Measurements from ENCODE around the gene DPH7. TPM values are rescaled to one million over a fixed set of nuclear protein-coding genes. Genes with fewer than 3 reads are reported as not detected.
A peak's percentile ranks its signal among the peaks of the same experiment; 100 is the strongest.
"Not testable (repeated sequence)": the region's sequence is repeated elsewhere in the genome, so short reads cannot be mapped to it uniquely, and the experiment has no call there.

Gene DPH7
- total RNA-seq = 10 to 100 TPM; 31.7 to 33.7 TPM

- Mint-ChIP-seq H3K9me3 (no peaks in the 10 kb centered on the region), H3K36me3 (peaks cover 15% of the 10 kb centered on the region), H3K27ac (peak within 1 kb of the TSS; percentile 74), H3K4me1 (peaks cover 26% of the 10 kb centered on the region), H3K4me3 (peak within 1 kb of the TSS; percentile 87), H3K27me3 (no peaks in the 10 kb centered on the region)
- DNase-seq = peak; percentile 97
These were observed at the start of gene DPH7 for GRCh38 chr9:137578518-137579258. DPH7 (minus strand) TSS chr9:137578925; CDS start chr9:137578777, 148 bp downstream.

- H3K4me3 Mint-ChIP-seq, H3K27ac Mint-ChIP-seq, H3K27me3 Mint-ChIP-seq, H3K9me3 Mint-ChIP-seq, DNase-seq: not testable (repeated sequence)
- H3K4me1 Mint-ChIP-seq = peaks cover 42% of the 10 kb centered on the region
- H3K36me3 Mint-ChIP-seq = peaks cover 29% of the 10 kb centered on the region
These were observed 48.7 kb upstream of the DPH7 start for GRCh38 chr9:137627406-137627805.

GRCh38 chr9:137626464-137626863, 47.7 kb upstream of the DPH7 start:
- DNase-seq = no peak
- H3K9me3 Mint-ChIP-seq = no peaks in the 10 kb centered on the region
- no peak overlapping the region for H3K4me3 Mint-ChIP-seq
- H3K36me3 Mint-ChIP-seq = peaks cover 29% of the 10 kb centered on the region
- H3K27ac Mint-ChIP-seq = no peak overlapping the region
- no peaks in the 10 kb centered on the region for H3K27me3 Mint-ChIP-seq
- peaks cover 39% of the 10 kb centered on the region for H3K4me1 Mint-ChIP-seq

GRCh38 chr9:137622211-137622610, 43.5 kb upstream of the DPH7 start:
- Mint-ChIP-seq H3K36me3 (peaks cover 32% of the 10 kb centered on the region), H3K4me3 (peak overlapping the region; percentile 33), H3K4me1 (peaks cover 36% of the 10 kb centered on the region)

GRCh38 chr9:137621131-137621757, 42.5 kb upstream of the DPH7 start:
- H3K4me1 Mint-ChIP-seq = peaks cover 38% of the 10 kb centered on the region
- H3K36me3 Mint-ChIP-seq = peaks cover 32% of the 10 kb centered on the region
- DNase-seq = no peak
- no peaks in the 10 kb centered on the region for H3K27me3 Mint-ChIP-seq
- H3K9me3 Mint-ChIP-seq = no peaks in the 10 kb centered on the region
- H3K27ac Mint-ChIP-seq = no peak overlapping the region
- peak overlapping the region; percentile 33 for H3K4me3 Mint-ChIP-seq

More at GRCh38 chr9:137622211-137622610, 43.5 kb upstream of the DPH7 start:
- not testable (repeated sequence) for DNase-seq, H3K27me3 Mint-ChIP-seq, H3K9me3 Mint-ChIP-seq, H3K27ac Mint-ChIP-seq

GRCh38 chr9:137620581-137620980, 41.9 kb upstream of the DPH7 start:
- no peak for DNase-seq
- no peak overlapping the region for H3K27ac Mint-ChIP-seq
- H3K4me3 Mint-ChIP-seq = peak overlapping the region; percentile 33
- no peaks in the 10 kb centered on the region for H3K9me3 Mint-ChIP-seq
- H3K27me3 Mint-ChIP-seq = no peaks in the 10 kb centered on the region
- peaks cover 32% of the 10 kb centered on the region for H3K36me3 Mint-ChIP-seq
- peaks cover 37% of the 10 kb centered on the region for H3K4me1 Mint-ChIP-seq

DNA sequence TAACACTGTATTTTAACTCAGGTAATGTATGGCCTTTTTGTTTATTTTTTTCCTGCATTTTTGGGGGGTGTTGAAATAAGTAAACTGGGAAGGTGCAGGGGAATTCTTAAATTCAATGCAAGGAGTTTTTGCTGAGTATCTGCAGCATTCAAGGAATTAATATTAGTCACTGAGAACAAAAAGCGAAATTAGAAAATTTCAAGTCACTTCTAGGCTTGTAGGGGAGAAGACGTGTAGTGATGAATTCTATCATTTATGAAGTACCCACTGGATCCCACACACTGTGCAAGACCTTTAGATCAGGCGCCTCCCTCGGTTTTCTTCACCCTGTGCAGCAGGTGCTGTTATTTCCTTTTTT, 41.3 kb upstream of the DPH7 start:
- Mint-ChIP-seq H3K4me3 (peak overlapping the region; percentile 88), H3K4me1 (peaks cover 33% of the 10 kb centered on the region), H3K27me3 (no peaks in the 10 kb centered on the region), H3K36me3 (peaks cover 28% of the 10 kb centered on the region), H3K27ac (peak overlapping the region; percentile 80), H3K9me3 (no peaks in the 10 kb centered on the region)
- DNase-seq = no peak

DNA sequence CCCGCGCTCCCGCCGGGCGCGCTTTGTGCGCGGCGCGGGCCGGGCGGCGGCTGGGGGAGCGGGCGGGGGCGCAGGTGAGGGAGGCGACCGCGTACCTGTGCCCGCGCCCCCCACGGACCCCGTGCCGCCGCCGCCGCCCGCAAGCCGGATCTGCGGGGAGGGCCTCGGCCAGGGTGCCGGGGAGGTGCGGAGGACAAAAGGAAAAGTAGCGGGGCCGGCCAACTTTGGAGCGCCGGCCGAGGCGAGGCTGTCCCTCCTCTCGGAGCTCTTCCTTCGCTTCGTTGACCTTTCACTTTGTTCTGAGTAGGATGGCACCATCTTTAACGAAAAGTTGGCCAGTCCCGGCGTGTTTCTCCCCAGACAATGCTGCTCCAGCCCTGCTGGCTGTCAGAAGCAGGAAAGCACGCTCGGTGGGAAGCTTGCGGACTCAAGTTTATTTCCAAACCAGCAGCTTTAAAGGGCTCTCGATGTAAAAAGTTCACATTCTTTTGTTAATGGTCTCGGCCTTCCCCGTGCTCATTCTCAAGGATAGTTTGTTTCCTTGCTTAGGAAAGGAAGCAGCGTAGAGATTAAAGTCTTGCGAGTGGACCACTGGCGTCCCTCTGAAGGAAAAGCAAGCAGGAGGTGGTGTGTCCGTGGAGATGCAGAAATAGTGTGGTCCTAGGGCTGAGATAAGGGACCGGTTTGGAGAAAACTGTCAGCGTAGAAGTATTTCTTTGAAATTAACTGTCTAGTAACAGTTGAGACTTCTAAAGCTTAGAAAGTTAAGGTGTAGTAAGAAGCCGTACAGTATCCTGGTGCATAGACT, 40.7 kb upstream of the DPH7 start:
- no peaks in the 10 kb centered on the region for H3K9me3 Mint-ChIP-seq
- H3K27ac Mint-ChIP-seq = peak overlapping the region; percentile 80
- DNase-seq = peak; percentile 34
- peaks cover 33% of the 10 kb centered on the region for H3K4me1 Mint-ChIP-seq
- peak overlapping the region; percentile 88 for H3K4me3 Mint-ChIP-seq
- H3K27me3 Mint-ChIP-seq = no peaks in the 10 kb centered on the region
- peaks cover 30% of the 10 kb centered on the region for H3K36me3 Mint-ChIP-seq

DNA sequence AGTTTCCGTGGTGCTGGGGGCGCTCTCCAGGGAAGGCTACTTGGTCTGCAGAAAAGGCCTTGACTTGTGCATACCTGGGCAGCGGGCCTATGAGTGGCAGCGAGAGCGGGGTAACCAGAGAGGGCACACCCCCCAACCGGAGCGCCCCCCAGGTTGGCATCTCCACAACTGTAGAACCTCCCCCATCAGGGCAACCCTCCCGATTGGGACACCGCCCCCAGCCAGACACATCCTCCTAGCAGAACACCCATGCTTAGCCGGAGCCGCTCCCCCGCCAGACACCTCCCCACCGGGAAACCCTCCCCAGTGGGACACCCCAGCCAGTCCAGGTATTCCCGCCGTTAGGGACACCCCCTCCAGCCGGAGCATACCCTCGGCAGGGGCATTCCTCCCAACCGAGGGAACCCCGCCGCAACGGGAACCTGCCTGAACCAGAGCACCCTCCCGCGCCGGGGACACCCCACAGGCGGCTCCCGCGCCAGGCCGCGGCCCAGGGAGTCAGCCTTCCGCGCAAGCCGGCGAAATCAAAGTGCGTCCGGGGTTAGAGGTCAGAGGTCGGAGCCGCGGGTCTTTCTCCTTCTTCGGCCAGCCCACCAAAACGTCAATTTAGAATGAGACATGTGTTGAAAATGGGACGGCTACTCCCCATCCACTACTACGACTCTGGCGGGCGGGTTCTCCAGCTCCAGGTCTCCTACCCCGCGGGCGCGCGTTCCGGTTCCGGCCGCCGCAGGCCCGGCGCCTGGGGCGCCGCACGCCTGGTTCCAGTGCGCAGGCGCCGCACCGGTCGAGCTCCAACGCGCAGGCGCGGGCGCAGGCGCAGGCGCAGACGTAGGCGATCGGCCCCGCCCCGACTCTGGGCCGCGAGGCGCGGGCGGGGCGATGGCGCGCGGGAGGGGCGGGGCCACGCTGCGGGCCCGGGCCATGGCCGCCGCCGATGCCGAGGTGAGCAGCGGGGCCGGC, 39.7 kb upstream of the DPH7 start, which contains the start of gene EHMT1:
Gene EHMT1, plus strand, starts transcription at position 901 of the 963 bp plus-strand sequence. Its CDS starts 24 bp downstream, at position 925.
- peaks cover 33% of the 10 kb centered on the region for H3K4me1 Mint-ChIP-seq
- peak within 1 kb of the TSS; percentile 92 for H3K27ac Mint-ChIP-seq
- H3K36me3 Mint-ChIP-seq = peaks cover 20% of the 10 kb centered on the region
- H3K9me3 Mint-ChIP-seq = no peaks in the 10 kb centered on the region
- peak within 1 kb of the TSS; percentile 91 for H3K4me3 Mint-ChIP-seq
- no peaks in the 10 kb centered on the region for H3K27me3 Mint-ChIP-seq
- peak; percentile 94 for DNase-seq

GRCh38 chr9:137615387-137615871, 36.7 kb upstream of the DPH7 start:
- no peak overlapping the region for H3K4me3 Mint-ChIP-seq
- no peaks in the 10 kb centered on the region for H3K9me3 Mint-ChIP-seq

DNA sequence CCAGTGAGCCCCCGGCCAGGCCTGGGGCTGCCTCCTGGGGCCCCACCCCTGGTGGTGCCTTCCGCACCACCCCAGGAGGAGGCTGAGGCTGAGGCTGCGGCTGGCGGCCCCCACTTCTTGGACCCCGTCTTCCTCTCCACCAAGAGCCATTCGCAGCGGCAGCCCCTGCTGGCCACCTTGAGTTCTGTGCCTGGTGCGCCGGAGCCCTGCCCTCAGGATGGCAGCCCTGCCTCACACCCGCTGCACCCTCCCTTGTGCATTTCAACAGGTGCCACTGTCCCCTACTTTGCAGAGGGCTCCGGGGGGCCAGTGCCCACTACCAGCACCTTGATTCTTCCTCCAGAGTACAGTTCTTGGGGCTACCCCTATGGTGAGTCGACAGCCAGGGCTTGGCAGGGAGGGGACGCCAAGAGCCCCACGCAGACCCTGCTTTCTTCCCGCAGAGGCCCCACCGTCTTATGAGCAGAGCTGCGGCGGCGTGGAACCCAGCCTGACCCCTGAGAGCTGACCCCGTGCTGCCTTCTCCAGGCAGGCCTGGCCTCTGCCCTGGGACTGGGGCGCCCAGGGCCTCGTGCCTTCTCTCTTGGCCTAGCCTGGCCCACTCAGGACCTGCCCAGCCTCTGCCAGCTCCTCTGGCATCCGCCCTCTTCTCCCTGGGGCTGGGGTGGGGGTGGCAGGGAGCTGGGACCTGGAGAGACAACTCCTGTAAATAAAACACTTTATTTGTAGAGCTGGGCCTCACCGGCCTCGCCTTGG, 36.1 kb upstream of the DPH7 start:
- no peaks in the 10 kb centered on the region for H3K27me3 Mint-ChIP-seq
- peaks cover 14% of the 10 kb centered on the region for H3K36me3 Mint-ChIP-seq
- peaks cover 25% of the 10 kb centered on the region for H3K4me1 Mint-ChIP-seq
- no peak overlapping the region for H3K27ac Mint-ChIP-seq
- H3K4me3 Mint-ChIP-seq = no peak overlapping the region
- no peaks in the 10 kb centered on the region for H3K9me3 Mint-ChIP-seq
- DNase-seq = no peak

More at GRCh38 chr9:137615387-137615871, 36.7 kb upstream of the DPH7 start:
- Mint-ChIP-seq H3K4me1 (peaks cover 30% of the 10 kb centered on the region), H3K36me3 (peaks cover 17% of the 10 kb centered on the region), H3K27me3 (no peaks in the 10 kb centered on the region), H3K27ac (no peak overlapping the region)
- DNase-seq = no peak

DNA sequence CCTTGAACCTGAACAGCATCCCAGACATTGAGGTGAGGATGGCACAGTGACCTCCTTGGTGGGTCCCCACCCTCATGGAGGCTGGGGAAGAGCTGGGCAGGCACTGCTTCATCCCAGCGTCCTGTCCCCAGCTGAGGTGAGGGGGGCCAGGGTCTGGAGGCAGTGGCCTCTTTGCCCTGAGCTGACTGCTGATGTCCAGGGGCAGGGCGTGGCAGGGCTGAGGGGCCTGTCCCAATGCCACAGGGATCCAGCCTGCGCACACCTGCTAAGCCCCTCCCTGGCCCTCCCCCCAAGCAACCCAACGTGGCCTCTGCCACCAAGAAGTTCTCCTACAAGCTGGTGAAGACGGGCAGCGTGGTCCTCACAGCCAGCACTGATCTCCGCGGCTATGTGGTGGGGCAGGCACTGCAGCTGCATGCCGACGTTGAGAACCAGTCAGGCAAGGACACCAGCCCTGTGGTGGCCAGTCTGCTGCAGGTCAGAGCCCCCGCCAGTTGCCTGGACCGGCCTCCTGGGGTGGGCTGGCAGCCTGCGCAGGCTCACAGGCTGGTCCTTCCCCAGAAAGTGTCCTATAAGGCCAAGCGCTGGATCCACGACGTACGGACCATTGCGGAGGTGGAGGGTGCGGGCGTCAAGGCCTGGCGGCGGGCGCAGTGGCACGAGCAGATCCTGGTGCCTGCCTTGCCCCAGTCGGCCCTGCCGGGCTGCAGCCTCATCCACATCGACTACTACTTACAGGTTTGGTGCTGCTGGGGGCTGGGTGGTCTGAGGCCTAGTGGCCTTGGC, 35.2 kb upstream of the DPH7 start:
- no peak overlapping the region for H3K4me3 Mint-ChIP-seq
- H3K27me3 Mint-ChIP-seq = no peaks in the 10 kb centered on the region
- H3K36me3 Mint-ChIP-seq = peaks cover 12% of the 10 kb centered on the region
- H3K27ac Mint-ChIP-seq = no peak overlapping the region
- H3K4me1 Mint-ChIP-seq = peaks cover 23% of the 10 kb centered on the region
- H3K9me3 Mint-ChIP-seq = no peaks in the 10 kb centered on the region
- DNase-seq = no peak

DNA sequence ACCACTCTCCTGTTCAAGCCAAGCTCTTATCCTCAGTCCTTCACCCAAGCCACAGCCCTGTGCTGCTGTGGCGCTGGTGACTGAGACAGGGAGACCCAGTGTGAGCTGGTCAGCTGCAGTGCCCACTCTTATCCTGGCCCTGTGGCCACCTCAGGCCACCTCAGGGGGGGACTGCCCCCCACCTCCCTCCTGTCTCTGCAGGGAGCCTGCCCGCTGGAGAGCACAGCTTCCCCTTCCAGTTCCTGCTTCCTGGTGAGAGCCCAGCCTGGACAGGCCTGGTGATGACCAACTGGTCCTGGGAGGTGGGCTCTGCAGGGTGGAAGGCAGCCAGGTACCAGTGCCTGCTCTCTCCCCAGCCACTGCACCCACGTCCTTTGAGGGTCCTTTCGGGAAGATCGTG, 34.5 kb upstream of the DPH7 start:
- Mint-ChIP-seq H3K9me3 (no peaks in the 10 kb centered on the region), H3K4me1 (peaks cover 23% of the 10 kb centered on the region), H3K27me3 (no peaks in the 10 kb centered on the region), H3K27ac (no peak overlapping the region), H3K4me3 (no peak overlapping the region), H3K36me3 (peaks cover 12% of the 10 kb centered on the region)
- no peak for DNase-seq

All from activated naive CD8-positive, alpha-beta T cell treated with anti-CD3 and anti-CD28 coated beads for 36 hours (primary cell).